IPS DF 4.7 (cell line): ENCODE data around the gene CFAP107.
"Not testable (repeated sequence)": the region's sequence is repeated elsewhere in the genome, so short reads cannot be mapped to it uniquely, and the experiment has no call there.

Experiments used
- DNase-seq: peaks from one replicate; pipeline ENCODE4 v3.0.0-alpha.2; 2013; ENCODE audit warnings: low spot score; ENCODE audit errors: extremely low read depth

Gene CFAP107

GRCh38 chr1:12745992-12746323 is at the start of gene CFAP107:
CFAP107 (plus strand) TSS chr1:12746200; CDS start chr1:12746431, 231 bp downstream.
- no peak for DNase-seq

- no peak for DNase-seq
These were observed 49.3 kb upstream of the CFAP107 start for GRCh38 chr1:12696658-12697057.

- no peak for DNase-seq
These were observed 48.6 kb upstream of the CFAP107 start for GRCh38 chr1:12697397-12697796.

GRCh38 chr1:12703821-12704451 is 42.1 kb upstream of the CFAP107 start:
- no peak for DNase-seq

DNA sequence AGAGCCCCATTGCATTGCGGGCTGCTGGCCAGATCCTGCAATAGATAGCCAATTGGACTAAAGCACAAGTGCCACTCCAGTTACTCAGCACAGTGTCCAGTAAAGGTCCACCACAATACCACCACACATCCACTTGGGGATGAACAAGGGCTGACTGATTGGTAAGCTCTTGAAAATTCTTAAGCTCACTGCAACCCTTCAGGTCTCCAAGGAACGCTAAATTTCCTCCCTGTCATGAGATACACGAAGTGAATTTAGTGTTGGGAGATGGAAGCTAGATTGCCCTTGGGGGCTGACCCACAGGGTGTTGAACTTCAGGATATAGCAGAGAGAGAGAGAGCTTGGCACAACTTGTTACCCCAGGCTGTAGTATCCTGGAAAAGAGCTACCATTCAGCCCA is 39.9 kb upstream of the CFAP107 start:
- DNase-seq: no peak

- DNase-seq: no peak
These were observed 37.5 kb upstream of the CFAP107 start for GRCh38 chr1:12708396-12709090.

GRCh38 chr1:12709091-12709491 is 36.9 kb upstream of the CFAP107 start:
- no peak for DNase-seq

DNA sequence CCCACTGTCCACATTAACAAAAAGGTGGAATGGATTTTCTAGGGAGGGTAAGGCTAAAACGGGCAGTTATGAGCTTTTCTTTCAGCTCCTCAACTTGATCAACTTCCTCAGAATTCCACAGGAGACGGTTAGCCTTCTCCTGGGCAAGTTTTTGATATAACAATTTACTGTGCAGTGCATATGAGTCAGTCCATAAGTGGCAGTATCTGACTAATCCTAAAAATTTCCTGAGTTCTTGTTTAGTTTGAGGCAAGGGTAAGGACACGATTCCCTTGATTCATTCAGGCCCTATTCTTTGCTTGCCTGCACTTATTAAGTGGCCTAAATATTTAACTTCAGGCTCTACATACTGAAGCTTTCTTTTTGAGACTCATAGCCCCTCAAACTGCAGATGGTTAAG is 36.3 kb upstream of the CFAP107 start:
- DNase-seq: no peak

GRCh38 chr1:12711536-12711935 is 34.5 kb upstream of the CFAP107 start:
- DNase-seq: no peak

GRCh38 chr1:12712076-12712475 is 33.9 kb upstream of the CFAP107 start:
- DNase-seq: no peak

GRCh38 chr1:12712929-12713328 is 33.1 kb upstream of the CFAP107 start:
- DNase-seq: no peak

- DNase-seq: not testable (repeated sequence)
These were observed 32.3 kb upstream of the CFAP107 start for GRCh38 chr1:12713651-12714050.

- no peak for DNase-seq
These were observed 31.1 kb upstream of the CFAP107 start for GRCh38 chr1:12714710-12715475.

GRCh38 chr1:12715896-12716437 is 30.0 kb upstream of the CFAP107 start, which contains the start of gene AADACL3:
AADACL3 (plus strand) TSS chr1:12716110; CDS start chr1:12716177, 67 bp downstream.
- no peak for DNase-seq

GRCh38 chr1:12717301-12717838 is 28.6 kb upstream of the CFAP107 start:
- no peak for DNase-seq

DNA sequence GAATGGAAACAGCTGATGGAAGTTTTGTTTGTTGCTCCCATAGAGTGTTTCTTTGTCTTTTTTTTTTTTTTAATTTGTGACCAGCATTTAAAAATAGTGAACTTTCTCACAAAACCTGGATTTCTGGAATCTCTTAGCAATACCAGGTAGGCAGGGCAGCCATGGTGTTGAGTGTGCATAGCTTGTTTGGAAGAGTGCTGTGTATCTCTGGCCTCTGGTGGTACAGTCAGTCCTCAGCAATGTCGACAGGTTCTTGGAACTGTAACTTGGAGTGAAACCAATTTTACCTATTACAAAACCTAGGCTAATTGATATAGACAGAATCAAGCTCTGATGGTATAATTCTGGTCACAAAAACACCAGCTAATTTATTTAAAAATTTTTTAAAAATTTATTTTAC is 23.4 kb upstream of the CFAP107 start:
- DNase-seq: no peak

GRCh38 chr1:12728391-12728790 is 17.6 kb upstream of the CFAP107 start:
- DNase-seq: no peak

DNA sequence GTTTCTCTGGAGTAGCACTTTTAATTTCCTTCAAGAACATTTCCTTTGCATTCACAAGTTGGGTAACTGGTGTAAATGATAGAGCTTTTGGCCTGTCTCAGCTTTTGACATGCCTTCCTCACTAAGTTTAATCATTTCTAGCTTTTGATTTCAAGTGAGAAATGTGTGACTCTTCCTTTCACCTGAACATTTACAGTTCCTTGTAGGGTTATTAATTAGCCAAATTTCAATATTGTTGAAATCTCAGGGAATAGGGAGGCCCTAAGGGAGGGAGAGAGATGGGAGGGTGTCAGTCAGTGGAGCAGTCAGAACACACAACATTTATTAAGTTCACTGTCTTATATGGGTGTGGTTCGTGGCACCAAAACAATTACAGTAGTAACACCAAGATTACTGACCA is 15.8 kb upstream of the CFAP107 start:
- DNase-seq: no peak

DNA sequence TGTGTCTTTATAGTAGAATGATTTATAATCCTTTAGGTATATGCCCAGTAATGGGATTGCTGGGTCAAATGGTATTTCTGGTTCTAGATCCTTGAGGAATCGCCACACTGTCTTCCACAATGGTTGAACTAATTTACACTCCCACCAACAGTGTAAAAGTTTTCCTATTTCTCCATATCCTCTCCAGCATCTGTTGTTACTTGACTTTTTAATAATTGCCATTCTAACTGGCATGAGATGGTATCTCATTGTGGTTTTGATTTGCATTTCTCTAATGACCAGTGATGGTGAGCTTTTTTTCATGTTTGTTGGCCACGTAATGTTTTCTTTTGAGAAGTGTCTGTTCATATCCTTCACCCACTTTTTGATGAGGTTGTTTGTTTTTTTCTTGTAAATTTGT is 14.9 kb upstream of the CFAP107 start:
- DNase-seq: not testable (repeated sequence)

DNA sequence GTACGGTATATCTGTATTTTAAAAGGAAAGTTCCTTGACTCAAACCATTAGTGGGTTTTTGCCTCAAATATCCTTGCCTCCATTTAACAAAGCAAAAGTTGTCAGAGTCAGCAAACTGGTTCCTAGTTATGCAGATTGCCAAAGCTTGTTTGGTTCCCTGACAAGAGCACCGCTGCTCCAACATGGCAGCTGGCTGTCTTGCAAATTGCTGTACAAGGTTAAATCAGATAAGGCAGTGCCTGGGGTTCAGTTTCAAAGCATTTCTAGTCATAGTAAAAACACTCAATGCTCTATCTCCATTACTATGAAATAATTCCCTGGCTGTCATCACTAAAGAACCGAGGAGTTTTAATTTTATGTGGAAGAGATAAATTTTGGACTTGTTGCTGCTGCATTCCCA is 11.3 kb upstream of the CFAP107 start:
- no peak for DNase-seq

DNA sequence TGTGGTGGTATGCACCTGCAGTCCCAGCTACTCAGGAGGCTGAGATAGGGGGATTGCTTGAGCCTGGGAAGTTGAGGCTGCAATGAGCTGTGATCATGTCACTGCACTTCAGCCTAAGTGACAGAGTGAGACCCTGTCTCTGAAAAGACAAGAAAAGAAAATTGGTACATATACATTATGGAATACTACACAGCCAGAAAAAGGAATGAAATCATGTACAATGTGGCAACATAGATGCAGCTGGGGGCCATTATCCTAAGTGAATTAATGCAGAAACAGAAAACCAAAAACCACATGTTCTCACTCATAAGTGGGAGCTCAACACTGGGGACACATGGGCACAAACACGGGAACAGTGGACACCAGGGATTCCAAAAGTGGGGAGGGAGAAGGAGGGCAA is 7.1 kb upstream of the CFAP107 start:
- DNase-seq: no peak

DNA sequence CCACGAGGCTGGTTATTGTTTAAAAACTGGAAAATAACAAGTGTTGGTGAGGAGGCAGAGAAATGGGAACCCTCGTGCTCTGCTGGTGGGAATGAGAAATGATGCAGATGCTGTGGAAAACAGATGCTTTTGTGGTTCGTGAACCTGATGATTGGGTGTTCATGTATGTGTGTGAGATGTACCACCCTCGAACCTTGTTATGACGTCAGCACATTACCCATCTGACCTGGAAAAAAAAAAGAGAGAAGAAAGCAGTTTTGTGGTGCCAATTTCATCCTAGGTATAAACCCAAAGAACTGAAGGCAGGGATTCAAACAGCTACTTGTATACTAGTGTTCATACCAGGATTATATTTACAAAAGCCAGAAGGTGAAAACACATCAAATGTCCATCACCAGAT is 6.4 kb upstream of the CFAP107 start:
- no peak for DNase-seq
